ENCODE data around the gene TERT. TPM values are rescaled to one million over a fixed set of nuclear protein-coding genes. Genes with fewer than 3 reads are reported as not detected.

The TERT gene
- total RNA-seq, 4 donors from 2014 or later: not detected

DNA sequence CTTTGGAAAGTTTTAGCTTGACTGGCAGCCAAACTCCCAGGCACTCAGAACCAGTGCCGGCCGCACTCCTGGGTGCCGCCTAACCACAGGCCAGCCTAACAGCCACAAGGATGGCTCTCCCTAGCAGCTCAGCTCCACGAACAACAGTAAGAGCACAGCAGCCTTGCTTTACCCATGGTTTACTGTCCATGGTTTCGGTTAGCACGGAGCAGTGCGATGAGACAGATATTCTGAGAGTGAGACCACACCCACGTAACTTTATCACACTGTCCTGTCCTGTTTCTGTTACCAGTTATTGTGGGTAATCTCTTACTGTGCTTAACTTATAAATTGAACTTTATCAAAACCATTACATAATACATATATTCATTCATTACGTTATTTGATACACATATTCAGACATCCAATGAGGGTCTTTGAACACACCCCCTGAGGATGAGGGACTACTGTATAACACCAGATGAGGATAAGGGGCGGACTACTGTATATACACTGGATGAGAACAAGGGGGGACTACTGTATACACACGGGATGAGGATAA, 37.7 kb upstream of the TERT start:
- H3K4me1 ChIP-seq: peaks cover 0 to 11% (median 0%) of the 10 kb centered on the region in 4 donors
- TF ChIP-seq POLR2AphosphoS5 (IDR thresholded peaks at IDR 0.05) (no peak), POLR2A (IDR thresholded peaks at IDR 0.05) (no peak), EP300 (IDR thresholded peaks at IDR 0.05; ENCODE audit: low read depth) (no peak)
- TF ChIP-seq, protein P1, sequence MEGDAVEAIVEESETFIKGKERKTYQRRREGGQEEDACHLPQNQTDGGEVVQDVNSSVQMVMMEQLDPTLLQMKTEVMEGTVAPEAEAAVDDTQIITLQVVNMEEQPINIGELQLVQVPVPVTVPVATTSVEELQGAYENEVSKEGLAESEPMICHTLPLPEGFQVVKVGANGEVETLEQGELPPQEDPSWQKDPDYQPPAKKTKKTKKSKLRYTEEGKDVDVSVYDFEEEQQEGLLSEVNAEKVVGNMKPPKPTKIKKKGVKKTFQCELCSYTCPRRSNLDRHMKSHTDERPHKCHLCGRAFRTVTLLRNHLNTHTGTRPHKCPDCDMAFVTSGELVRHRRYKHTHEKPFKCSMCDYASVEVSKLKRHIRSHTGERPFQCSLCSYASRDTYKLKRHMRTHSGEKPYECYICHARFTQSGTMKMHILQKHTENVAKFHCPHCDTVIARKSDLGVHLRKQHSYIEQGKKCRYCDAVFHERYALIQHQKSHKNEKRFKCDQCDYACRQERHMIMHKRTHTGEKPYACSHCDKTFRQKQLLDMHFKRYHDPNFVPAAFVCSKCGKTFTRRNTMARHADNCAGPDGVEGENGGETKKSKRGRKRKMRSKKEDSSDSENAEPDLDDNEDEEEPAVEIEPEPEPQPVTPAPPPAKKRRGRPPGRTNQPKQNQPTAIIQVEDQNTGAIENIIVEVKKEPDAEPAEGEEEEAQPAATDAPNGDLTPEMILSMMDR (IDR thresholded peaks at IDR 0.05): no peak
- 79 to 92% methylated on average over 7 to 11 of the region's 11 CpGs for WGBS, 2 donors (ENCODE audit: low coverage in 1 of 2)
- peaks cover 0 to 28% (median 12%) of the 10 kb centered on the region in 4 donors for H3K36me3 ChIP-seq
- no peak overlapping the region for H3K4me3 ChIP-seq
- no peak for DNase-seq
- H3K9me3 ChIP-seq: no peaks in the 10 kb centered on the region
- no peaks in the 10 kb centered on the region for H3K27me3 ChIP-seq
- H3K27ac ChIP-seq: no peak overlapping the region
- in situ Hi-C loops (cut with MboI; ENCODE audit: low pct_ligation_motif_present in 1 of 4, low pct_unique_long_range_greater_than_20kb in 1 of 4, low sequenced_read_pairs in 3 of 4) (no loop called here), intact Hi-C loops (cut with DNase I; ENCODE audit: low total_unique reads) (no loop called here)

- Histone ChIP-seq H3K36me3 (peaks cover 0 to 28% (median 9%) of the 10 kb centered on the region in 4 donors), H3K27ac (no peak overlapping the region), H3K4me3 (no peak overlapping the region), H3K9me3 (no peaks in the 10 kb centered on the region), H3K27me3 (no peaks in the 10 kb centered on the region), H3K4me1 (peaks cover 0 to 11% (median 0%) of the 10 kb centered on the region in 4 donors)
- 89 to 93% methylated on average over 8 to 11 of the region's 11 CpGs for WGBS, 2 donors (ENCODE audit: low coverage in 1 of 2)
- DNase-seq: no peak
- TF ChIP-seq POLR2A (IDR thresholded peaks at IDR 0.05) (no peak), POLR2AphosphoS5 (IDR thresholded peaks at IDR 0.05) (no peak), EP300 (IDR thresholded peaks at IDR 0.05; ENCODE audit: low read depth) (no peak)
- TF ChIP-seq, protein P1 (IDR thresholded peaks at IDR 0.05): no peak
- intact Hi-C loops (cut with DNase I; ENCODE audit: low total_unique reads) (no loop called here), in situ Hi-C loops (cut with MboI; ENCODE audit: low pct_ligation_motif_present in 1 of 4, low pct_unique_long_range_greater_than_20kb in 1 of 4, low sequenced_read_pairs in 3 of 4) (no loop called here)
Observed at GRCh38 chr5:1331861-1332405, 37.1 kb upstream of the TERT start.

GRCh38 chr5:1330847-1331831, 36.3 kb upstream of the TERT start:
- Histone ChIP-seq H3K27ac (peak overlapping the region in 3 of 4 donors; percentile 25 to 33 (median 28)), H3K4me3 (no peak overlapping the region), H3K36me3 (peaks cover 0 to 28% (median 7%) of the 10 kb centered on the region in 4 donors), H3K9me3 (no peaks in the 10 kb centered on the region), H3K4me1 (peaks cover 0 to 11% (median 0%) of the 10 kb centered on the region in 4 donors), H3K27me3 (no peaks in the 10 kb centered on the region)
- intact Hi-C loops (cut with DNase I; ENCODE audit: low total_unique reads): no loop called here
- peak; percentile 8 for DNase-seq
- WGBS, 2 donors (ENCODE audit: low coverage in 1 of 2): 50 to 80% methylated on average over 2 to 35 of the region's 35 CpGs
- in situ Hi-C loops (cut with MboI; ENCODE audit: low pct_ligation_motif_present in 1 of 4, low pct_unique_long_range_greater_than_20kb in 1 of 4, low sequenced_read_pairs in 3 of 4): no loop called here
- no peak for TF ChIP-seq POLR2AphosphoS5 (IDR thresholded peaks at IDR 0.05)
- no peak for TF ChIP-seq EP300 (IDR thresholded peaks at IDR 0.05; ENCODE audit: low read depth)
- no peak for TF ChIP-seq POLR2A (IDR thresholded peaks at IDR 0.05)
- TF ChIP-seq, protein P1 (IDR thresholded peaks at IDR 0.05): no peak
